ENCODE results near the gene MSH3. TPM values are rescaled to one million over a fixed set of nuclear protein-coding genes. Genes with fewer than 3 reads are reported as not detected.

MSH3 gene
- total and polyA plus RNA-seq, 12 donors: 2.8 to 24.6 (median 11.7) TPM

- no peak for TF ChIP-seq CTCF (IDR thresholded peaks at IDR 0.05)
- no peak for TF ChIP-seq POLR2A (IDR thresholded peaks at IDR 0.05)
- intact Hi-C loops (cut with DNase I): no loop called here
Observed at GRCh38 chr5:80884086-80884813, 229.8 kb downstream of the MSH3 start.

DNA sequence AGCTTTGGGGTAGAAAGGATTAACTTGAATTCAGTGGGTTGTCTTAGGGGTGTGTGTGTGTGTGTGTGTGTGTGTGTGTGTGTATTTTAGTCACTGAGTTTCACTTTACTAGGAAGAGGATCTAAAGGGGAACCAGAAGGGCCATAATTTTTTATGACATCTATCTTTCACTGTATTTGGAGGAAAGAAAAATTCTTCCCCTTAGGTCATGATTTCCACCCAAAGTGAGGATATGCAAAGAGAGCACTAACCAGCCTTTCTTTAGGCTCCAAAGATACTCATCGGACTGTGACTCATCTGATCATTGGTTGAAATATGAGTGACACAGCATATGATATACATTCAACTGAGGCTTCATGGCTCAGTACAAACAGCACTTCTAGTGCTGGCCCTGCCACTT is 230.5 kb downstream of the MSH3 start:
- no peaks in the 10 kb centered on the region for H3K9me3 ChIP-seq (replicated peaks in 1 of 3)
- WGBS, 4 donors: 91 to 100% (median 96%) methylated on average over 1 of the region's 1 CpG
- H3K36me3 ChIP-seq (replicated peaks in 1 of 2): no peaks in the 10 kb centered on the region
- H3K4me1 ChIP-seq (replicated peaks in 1 of 2): no peaks in the 10 kb centered on the region
- no peak overlapping the region for H3K27ac ChIP-seq
- no peaks in the 10 kb centered on the region for H3K27me3 ChIP-seq
- no peak for TF ChIP-seq POLR2A (IDR thresholded peaks at IDR 0.05)
- no peak overlapping the region for H3K4me3 ChIP-seq
- no peak for DNase-seq
- intact Hi-C loops (cut with DNase I): no loop called here

More at GRCh38 chr5:80884086-80884813, 229.8 kb downstream of the MSH3 start:
- no peak for DNase-seq
- no peak overlapping the region for H3K27ac ChIP-seq
- H3K36me3 ChIP-seq (replicated peaks in 1 of 2): no peaks in the 10 kb centered on the region
- no peaks in the 10 kb centered on the region for H3K27me3 ChIP-seq
- H3K4me3 ChIP-seq: no peak overlapping the region
- WGBS, 4 donors: 77 to 85% (median 82%) methylated on average over 3 of the region's 3 CpGs
- no peaks in the 10 kb centered on the region for H3K9me3 ChIP-seq (replicated peaks in 1 of 3)
- H3K4me1 ChIP-seq (replicated peaks in 1 of 2): no peaks in the 10 kb centered on the region

GRCh38 chr5:80885396-80886000 is 231.0 kb downstream of the MSH3 start:
- Histone ChIP-seq H3K27me3 (no peaks in the 10 kb centered on the region), H3K4me3 (no peak overlapping the region), H3K36me3 (replicated peaks in 1 of 2) (no peaks in the 10 kb centered on the region), H3K27ac (no peak overlapping the region), H3K4me1 (replicated peaks in 1 of 2) (no peaks in the 10 kb centered on the region), H3K9me3 (replicated peaks in 1 of 3) (no peaks in the 10 kb centered on the region)
- no peak for TF ChIP-seq POLR2A (IDR thresholded peaks at IDR 0.05)
- no peak for TF ChIP-seq CTCF (IDR thresholded peaks at IDR 0.05)
- intact Hi-C loops (cut with DNase I): no loop called here
- DNase-seq: no peak

GRCh38 chr5:80894083-80894482 is 239.6 kb downstream of the MSH3 start:
- no peak for DNase-seq

More at GRCh38 chr5:80894083-80894482, 239.6 kb downstream of the MSH3 start:
- Histone ChIP-seq H3K27ac (no peak overlapping the region), H3K9me3 (replicated peaks in 1 of 3) (no peaks in the 10 kb centered on the region), H3K27me3 (no peaks in the 10 kb centered on the region), H3K4me1 (replicated peaks in 1 of 2) (no peaks in the 10 kb centered on the region), H3K4me3 (no peak overlapping the region), H3K36me3 (replicated peaks in 1 of 2) (no peaks in the 10 kb centered on the region)
- intact Hi-C loops (cut with DNase I): no loop called here
- 83 to 91% (median 90%) methylated on average over 3 of the region's 3 CpGs for WGBS, 4 donors
- TF ChIP-seq POLR2A (IDR thresholded peaks at IDR 0.05) (no peak), CTCF (IDR thresholded peaks at IDR 0.05) (no peak)
